GM12878 (cell line): ENCODE measurements around the gene MEP1A. TPM values are rescaled to one million over a fixed set of nuclear protein-coding genes. Genes with fewer than 3 reads are reported as not detected.
"Not testable (repeated sequence)": the region's sequence is repeated elsewhere in the genome, so short reads cannot be mapped to it uniquely, and the experiment has no call there.

Experiments used
- ATAC-seq: fragments of 200-7000 bp; cut with Tn5 transposase; 3 replicates; pipeline ENCODE4 v1.9.1; 2020; ENCODE audit warnings: mild to moderate bottlenecking, moderate library complexity
- BruUV-seq: library from RNA; stranded (reverse); fragments of 400-500 nt; replicated peaks from 2 replicates; lab custom pipeline; 2021; lab: Mats Ljungman, UMichigan
- CTCF ChIA-PET: fragments of 300-600 bp; sonication (Branson Sonifier 250); formaldehyde crosslinking; extraction: SDS; loops from one replicate; lab custom pipeline; 2021; ENCODE audit warnings: inconsistent platforms; lab: Yijun Ruan, JAX
- POLR2A ChIA-PET: fragments of 350-600 bp; formaldehyde crosslinking; extraction: SDS; loops from one replicate; lab custom pipeline; 2021; ENCODE audit warnings: inconsistent platforms; lab: Charles Lee
- RAD21 ChIA-PET: fragments of 300-600 bp; sonication (Branson Sonifier 250); formaldehyde crosslinking; loops from one replicate; lab custom pipeline; 2023; ENCODE audit warnings: antibody characterized with exemption; ENCODE audit not compliant: unreplicated experiment; lab: Charles Lee
- SMC1A ChIA-PET: fragments of 300-600 bp; sonication (Branson Sonifier 250); formaldehyde crosslinking; loops from one replicate; lab custom pipeline; 2023; ENCODE audit not compliant: unreplicated experiment, uncharacterized antibody; lab: Charles Lee
- DNase-seq: peaks from one replicate; pipeline ENCODE4 v3.0.0-alpha.2; 2011; ENCODE audit warnings: low read depth, low spot score
- FAIRE-seq: peaks from 3 replicates; lab custom pipeline; 2011; peaks lifted over from hg19 to GRCh38; lab: Jason Lieb, UNC
- H2AFZ ChIP-seq: 2 replicates; pipeline ENCODE4 v1.6.0; 2011; ENCODE audit warnings: low read depth, low read length, control low read depth; ENCODE audit not compliant: control insufficient read depth
- H3K27ac ChIP-seq: 2 replicates; pipeline ENCODE4 v1.5.1; 2011; ENCODE audit warnings: control low read depth; ENCODE audit not compliant: control insufficient read depth, insufficient read depth
- H3K27me3 ChIP-seq, 2 experiments: replicated peaks in 1 of 2; 2 replicates each; pipeline versions ENCODE4 v1.6.0 to v1.6.1; 2011; ENCODE audit warnings: low read length in 1 of 2; ENCODE audit not compliant: control insufficient read depth in 2 of 2, insufficient read depth in 2 of 2
- H3K36me3 ChIP-seq, 2 experiments: 2 replicates each; pipeline ENCODE4 v1.5.1; 2011; ENCODE audit warnings: low read length in 1 of 2; ENCODE audit not compliant: control insufficient read depth in 2 of 2, insufficient read depth in 2 of 2
- H3K4me1 ChIP-seq: 2 replicates; pipeline ENCODE4 v1.6.1; 2011; ENCODE audit warnings: mild to moderate bottlenecking, low read length, moderate library complexity, mixed read lengths; ENCODE audit not compliant: control insufficient read depth, insufficient read depth
- H3K4me2 ChIP-seq: 2 replicates; pipeline ENCODE4 v1.6.0; 2011; ENCODE audit warnings: control low read depth; ENCODE audit not compliant: control insufficient read depth, insufficient read depth
- H3K4me3 ChIP-seq: fragments of 200-600 bp; sonication (generic); 2 replicates; pipeline ENCODE4 v1.5.1; 2016
- H3K79me2 ChIP-seq: 2 replicates; pipeline ENCODE4 v1.6.0; 2011; ENCODE audit warnings: low read length; ENCODE audit not compliant: control insufficient read depth, insufficient read depth
- H3K9ac ChIP-seq: 2 replicates; pipeline ENCODE4 v1.8.0; 2011; ENCODE audit warnings: low read length, control low read depth, mixed read lengths; ENCODE audit not compliant: control insufficient read depth, insufficient read depth
- H3K9me3 ChIP-seq: replicated peaks from 3 replicates; pipeline ENCODE4 v1.5.1; 2011; ENCODE audit warnings: mild to moderate bottlenecking, low read length; ENCODE audit not compliant: control insufficient read depth, insufficient read depth
- H4K20me1 ChIP-seq: 2 replicates; pipeline ENCODE4 v1.6.0; 2011; ENCODE audit not compliant: control insufficient read depth, insufficient read depth
- BCL11A ChIP-seq: IDR thresholded peaks from 2 replicates; pipeline ENCODE4 v1.6.1; 2011; ENCODE audit warnings: low read depth, low read length
- CBX3 ChIP-seq: fragments of 200-600 bp; sonication (generic); IDR thresholded peaks from 2 replicates; pipeline ENCODE4 v1.6.1; 2016; ENCODE audit warnings: low read depth, borderline replicate concordance
- CTCF ChIP-seq, 3 experiments: IDR thresholded peaks in 2 of 3; conservative IDR thresholded peaks in 1 of 3; 2 replicates each; pipeline ENCODE4 v1.5.1; 2011; ENCODE audit warnings: low read depth in 3 of 3, low read length in 3 of 3, mild to moderate bottlenecking in 3 of 3, control low read depth in 2 of 3, moderate library complexity in 2 of 3, inconsistent platforms in 1 of 3, mixed read lengths in 1 of 3; ENCODE audit not compliant: control insufficient read depth in 2 of 3, insufficient read depth in 1 of 3; ENCODE audit errors: extremely low read depth in 1 of 3
- HSF1 ChIP-seq: fragments of 150-350 bp; IDR thresholded peaks from 2 replicates; pipeline ENCODE4 v1.6.1; 2014; ENCODE audit warnings: mild to moderate bottlenecking, low read depth, low read length
- MTA2 ChIP-seq: fragments of 450-650 bp; IDR thresholded peaks from 2 replicates; pipeline ENCODE4 v1.6.1; 2016; ENCODE audit warnings: low read depth, mild to moderate bottlenecking, moderate library complexity
- MYB ChIP-seq: fragments of 150-350 bp; IDR thresholded peaks from 2 replicates; pipeline ENCODE4 v1.6.1; 2014; ENCODE audit warnings: mild to moderate bottlenecking, low read depth, low read length, borderline replicate concordance
- RAD21 ChIP-seq: IDR thresholded peaks from 2 replicates; pipeline ENCODE4 v1.6.1; 2011; ENCODE audit warnings: mild to moderate bottlenecking, low read depth, low read length, moderate library complexity; ENCODE audit not compliant: insufficient read depth
- RAD51 ChIP-seq: fragments of 450-650 bp; IDR thresholded peaks from 2 replicates; pipeline ENCODE4 v1.6.1; 2016; ENCODE audit warnings: moderate library complexity, mild to moderate bottlenecking, inconsistent platforms
- RB1 ChIP-seq: fragments of 450-650 bp; formaldehyde crosslinking; IDR thresholded peaks from 2 replicates; pipeline ENCODE4 v1.6.1; 2017; ENCODE audit warnings: mild to moderate bottlenecking, borderline replicate concordance
- RCOR1 ChIP-seq: conservative IDR thresholded peaks from 2 replicates; pipeline ENCODE4 v1.6.1; 2012; ENCODE audit warnings: low read depth, low read length, improper control_type of control experiment
- SIN3A ChIP-seq: IDR thresholded peaks from 2 replicates; pipeline ENCODE4 v1.6.1; 2012; ENCODE audit warnings: low read depth, low read length, improper control_type of control experiment
- SMAD1 ChIP-seq: fragments of 450-650 bp; IDR thresholded peaks from 2 replicates; pipeline ENCODE4 v1.6.1; 2018; ENCODE audit warnings: mild to moderate bottlenecking, low read depth; ENCODE audit not compliant: partially characterized antibody
- SPI1 ChIP-seq: IDR thresholded peaks from 2 replicates; pipeline ENCODE4 v1.6.1; 2011; ENCODE audit warnings: low read depth, mild to moderate bottlenecking, low read length, moderate library complexity, borderline replicate concordance; ENCODE audit not compliant: insufficient read depth
- TCF12 ChIP-seq: IDR thresholded peaks from 2 replicates; pipeline ENCODE4 v1.6.1; 2011; ENCODE audit warnings: low read depth, mild to moderate bottlenecking, low read length
- YBX1 ChIP-seq: fragments of 450-650 bp; IDR thresholded peaks from 2 replicates; pipeline ENCODE4 v1.6.1; 2016; ENCODE audit warnings: antibody characterized with exemption
- WGBS: methylation state at CpG from one replicate; pipeline ENCODE4 v1.1.6; 2016; ENCODE audit warnings: low lambda C conversion rate; ENCODE audit not compliant: insufficient replicate concordance, insufficient coverage; ENCODE audit errors: missing lambda C conversion rate; 5-methylcytosine and 5-hydroxymethylcytosine counted together
- in situ Hi-C: fragments of 300-500 bp; cut with MboI; formaldehyde crosslinking; loops from 9 replicates; pipeline ENCODE4 v1.14.3; 2018; ENCODE audit warnings: mixed read lengths
- intact Hi-C: fragments of 100-400 bp; cut with micrococcal nuclease; formaldehyde crosslinking; loops from one replicate; pipeline ENCODE4 v1.14.2; 2022; ENCODE audit not compliant: unreplicated experiment
- polyA plus RNA-seq, 11 experiments: library from polyadenylated mRNA; depleted of rRNA in 4 of 11; unstranded in 6 of 11; stranded (reverse) in 5 of 11; fragments of >200 nt; fragmentation: Nextera tagmentation in 4 of 11; fragmentation: Illumina TruSeq in 1 of 11; extraction: Ambion mirVana in 4 of 11; extraction: Trizol in 1 of 11; gene quantifications; 1 replicate in 1 of 11; 2 replicates in 10 of 11; pipeline versions ENCODE4 v1.2.1 to v1.2.3, GENCODE V29; 2011 to 2016; ENCODE audit warnings: inconsistent platforms in 2 of 11, missing spikeins in 2 of 11, low read depth in 1 of 11
- total RNA-seq, 4 experiments: library from RNA; depleted of rRNA in 3 of 4; stranded (reverse); fragments of >200 nt in 3 of 4; fragmentation: Illumina TruSeq in 1 of 4; extraction: Trizol in 1 of 4; gene quantifications; 2 replicates each; pipeline versions ENCODE4 v1.2.1 to v1.2.3, GENCODE V29; 2013 to 2021

The MEP1A gene
- total and polyA plus RNA-seq, 10 of the 15 experiments (the other 5 are each of a cell fraction or from before 2014, with no cell fraction given): not detected

GRCh38 chr6:46774736-46775135 is 18.5 kb upstream of the MEP1A start:
- SMC1A ChIA-PET, CTCF ChIA-PET: not testable (repeated sequence)

GRCh38 chr6:46776070-46776712 is 17.0 kb upstream of the MEP1A start:
- H3K27ac ChIP-seq: no peak overlapping the region
- H2AFZ ChIP-seq: no peak overlapping the region
- H3K9me3 ChIP-seq: no peaks in the 10 kb centered on the region
- no peaks in the 10 kb centered on the region for H4K20me1 ChIP-seq
- 35% methylated on average over 5 of the region's 5 CpGs for WGBS
- no peaks in the 10 kb centered on the region for H3K79me2 ChIP-seq
- RAD21 ChIA-PET: no interaction called here
- POLR2A ChIA-PET: no interaction called here
- ATAC-seq (no peak), DNase-seq (no peak), FAIRE-seq (no peak)
- in situ Hi-C loops (loop anchor here (10.0 kb wide), 1 partner anchor 351 kb away; no protein-coding TSS in a partner anchor), intact Hi-C loops (no loop called here)
- H3K27me3 ChIP-seq: no peaks in the 10 kb centered on the region
- no TSS peak for BruUV-seq
- CTCF ChIA-PET: no interaction called here
- H3K4me2 ChIP-seq: no peak overlapping the region
- no peak overlapping the region for H3K4me3 ChIP-seq
- SMC1A ChIA-PET: no interaction called here
- H3K9ac ChIP-seq: no peak overlapping the region
- H3K4me1 ChIP-seq: no peaks in the 10 kb centered on the region
- H3K36me3 ChIP-seq: no peaks in the 10 kb centered on the region
- no peak for TF ChIP-seq CBX3
- TF ChIP-seq RCOR1: no peak
- TF ChIP-seq RAD21: no peak
- no peak for TF ChIP-seq BCL11A
- no peak for TF ChIP-seq SMAD1
- no peak for TF ChIP-seq YBX1
- no peak for TF ChIP-seq MTA2
- no peak for TF ChIP-seq RAD51
- no peak for TF ChIP-seq TCF12
- no peak for TF ChIP-seq RB1
- TF ChIP-seq SIN3A: no peak
- no peak for TF ChIP-seq CTCF (IDR thresholded peaks at IDR 0.05 in 2 of 3, conservative IDR thresholded peaks at IDR 0.05 in 1 of 3; ENCODE audit: control insufficient read depth in 2 of 3, extremely low read depth in 1 of 3, insufficient read depth in 1 of 3, low read depth in 3 of 3, low read length in 3 of 3)
- TF ChIP-seq MYB: no peak
- no peak for TF ChIP-seq HSF1
- TF ChIP-seq SPI1: no peak

More at GRCh38 chr6:46774736-46775135, 18.5 kb upstream of the MEP1A start:
- H3K4me1 ChIP-seq, H3K27ac ChIP-seq, intact Hi-C loops, DNase-seq, BruUV-seq, ATAC-seq, FAIRE-seq, H3K4me3 ChIP-seq, H3K9me3 ChIP-seq, H3K36me3 ChIP-seq, H3K79me2 ChIP-seq, H3K9ac ChIP-seq, POLR2A ChIA-PET, H3K27me3 ChIP-seq, RAD21 ChIA-PET, H4K20me1 ChIP-seq, H3K4me2 ChIP-seq, H2AFZ ChIP-seq: not testable (repeated sequence)
- 73% methylated on average over 5 of the region's 24 CpGs for WGBS
- in situ Hi-C loops: loop anchor here (10.0 kb wide), 1 partner anchor 350 kb away; no protein-coding TSS in a partner anchor
